Left colon (tissue), 2 donors: ENCODE results near the gene PQBP1. TPM values are rescaled to one million over a fixed set of nuclear protein-coding genes. Genes with fewer than 3 reads are reported as not detected.
A peak's percentile ranks its signal among the peaks of the same experiment; 100 is the strongest.

Experiments used
- ATAC-seq: fragments of 200-7000 bp; cut with Tn5 transposase; one replicate; pipeline ENCODE4 v1.9.1; 2020; ENCODE audit warnings: mild to moderate bottlenecking, moderate library complexity
- DNase-seq, 2 donors: peaks; one replicate each; pipeline ENCODE4 v3.0.0-alpha.2; 2020
- intact Hi-C, 2 donors: fragments of 100-400 bp; cut with DNase I in 1 of 2; cut with micrococcal nuclease in 1 of 2; formaldehyde crosslinking; loops; one replicate each; pipeline versions ENCODE4 v1.11.2 to v1.14.0; 2022; cut with DNase I, micrococcal nuclease
- total RNA-seq, 2 donors: library from RNA; stranded (reverse); fragmentation: NEBNext Ultra II Directional; extraction: Animal tissue kit (Norgen Biotek cat#: 25700); gene quantifications; one replicate each; pipeline ENCODE4 v1.2.1, GENCODE V29; 2021
- donor health status: DM: no; HTN: no; CAD: no.
- donor health status: DM: yes; HTN: yes; CAD: no.

Gene PQBP1
- total RNA-seq, 2 donors from 2014 or later: 68.8 to 70.5 TPM

- intact Hi-C loops: no loop called here
- DNase-seq (no peak), ATAC-seq (no peak)
Observed at GRCh38 chrX:48940404-48940955, 42.8 kb downstream of the PQBP1 start.

GRCh38 chrX:48942895-48943294 lies 45.2 kb downstream of the PQBP1 start:
- no peak for DNase-seq
- intact Hi-C loops: no loop called here
- ATAC-seq: no peak

GRCh38 chrX:48945517-48946348 lies 48.0 kb downstream of the PQBP1 start:
- ATAC-seq (peak; percentile 81), DNase-seq (peak in 1 of 2 donors; percentile 71)
- intact Hi-C loops: no loop called here

- intact Hi-C loops: no loop called here
- DNase-seq: no peak
- no peak for ATAC-seq
Observed at GRCh38 chrX:48948589-48948988, 50.9 kb downstream of the PQBP1 start.

Other genes starting within 250 kb of the PQBP1 start
- 1 to 10 TPM; 2.4 to 6.6 TPM for gene WAS, start 214.1 kb upstream of the PQBP1 start, total RNA-seq
- gene SUV39H1, start 201.2 kb upstream of the PQBP1 start, total RNA-seq: 1 to 10 TPM; 3.1 to 5.0 TPM
- gene GLOD5, start 136.2 kb upstream of the PQBP1 start, total RNA-seq: 10 to 100 TPM in 1 of 2 donors, 1 to 10 TPM in 1; 9.5 to 11.4 TPM
- not detected for gene GATA1, start 111.3 kb upstream of the PQBP1 start, total RNA-seq
- 10 to 100 TPM; 78.9 to 91.8 TPM for gene HDAC6, start 95.9 kb upstream of the PQBP1 start, total RNA-seq
- gene ERAS, start 71.4 kb upstream of the PQBP1 start, total RNA-seq: not detected
- 10 to 100 TPM in 1 of 2 donors, 1 to 10 TPM in 1; 8.8 to 21.4 TPM for gene PCSK1N, start 62.3 kb upstream of the PQBP1 start, total RNA-seq
- 10 to 100 TPM; 44.6 to 46.7 TPM for gene TIMM17B, start 162 bp upstream of the PQBP1 start, total RNA-seq
- 10 to 100 TPM; 50.0 to 60.6 TPM for gene SLC35A2, start 13.7 kb downstream of the PQBP1 start, total RNA-seq
- gene PIM2, start 21.1 kb downstream of the PQBP1 start, total RNA-seq: 10 to 100 TPM; 11.6 to 20.4 TPM
- gene OTUD5, start 59.7 kb downstream of the PQBP1 start, total RNA-seq: 10 to 100 TPM; 37.2 to 44.2 TPM
- gene KCND1, start 73.9 kb downstream of the PQBP1 start, total RNA-seq: under 1 TPM; 0.61 to 0.76 TPM
- gene GRIPAP1, start 104.3 kb downstream of the PQBP1 start, total RNA-seq: 10 to 100 TPM; 37.1 to 45.0 TPM
- 10 to 100 TPM; 23.2 to 26.6 TPM for gene TFE3, start 145.4 kb downstream of the PQBP1 start, total RNA-seq
- gene CCDC120, start 161.1 kb downstream of the PQBP1 start, total RNA-seq: 10 to 100 TPM; 15.0 to 15.7 TPM
- gene PRAF2, start 176.1 kb downstream of the PQBP1 start, total RNA-seq: 1 to 10 TPM; 4.2 to 5.9 TPM
- gene WDR45, start 182.0 kb downstream of the PQBP1 start, total RNA-seq: 10 to 100 TPM; 39.7 to 57.7 TPM
- 10 to 100 TPM; 21.7 to 23.8 TPM for gene GPKOW, start 225.8 kb downstream of the PQBP1 start, total RNA-seq